ENCODE data around the gene MRPL47.

The MRPL47 gene

GRCh38 chr3:179590669-179591068, 13.8 kb downstream of the MRPL47 start:
- no peak for DNase-seq (ENCODE audit: low spot score)

- no peak for DNase-seq (ENCODE audit: low spot score)
Observed at GRCh38 chr3:179589143-179589542, 15.3 kb downstream of the MRPL47 start.

GRCh38 chr3:179580992-179581391, 23.4 kb downstream of the MRPL47 start:
- DNase-seq (ENCODE audit: low spot score), result no peak

GRCh38 chr3:179565496-179565895, 38.9 kb downstream of the MRPL47 start:
- DNase-seq (ENCODE audit: low spot score), result no peak

DNA sequence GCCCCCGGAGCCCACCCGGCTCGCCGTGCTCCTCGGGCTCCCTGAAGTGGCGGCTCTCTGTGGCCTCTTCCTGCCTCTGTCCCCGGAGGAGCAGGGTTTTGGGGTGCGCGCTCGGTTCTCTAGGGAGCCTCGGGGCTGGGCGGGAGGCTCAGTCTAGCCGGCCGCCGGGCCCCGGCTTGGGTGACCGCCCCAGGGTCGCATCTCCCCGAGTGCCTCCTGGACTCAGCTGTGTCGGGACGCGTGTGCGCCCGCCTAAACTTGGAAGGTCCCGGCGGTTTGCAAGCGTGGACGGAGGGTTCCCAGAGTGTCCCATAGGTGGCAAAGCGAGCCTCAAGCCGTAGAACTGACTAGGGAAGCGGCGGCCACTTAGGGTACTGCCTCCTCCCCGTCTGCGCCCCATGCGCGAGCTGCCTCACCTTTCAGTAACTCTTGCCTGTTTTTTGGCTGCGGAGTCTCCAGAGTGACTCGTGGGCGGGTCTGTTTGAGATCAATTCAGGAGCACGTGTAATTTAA, 41.1 kb downstream of the MRPL47 start:
- DNase-seq (ENCODE audit: low spot score), result peak; percentile 82

DNA sequence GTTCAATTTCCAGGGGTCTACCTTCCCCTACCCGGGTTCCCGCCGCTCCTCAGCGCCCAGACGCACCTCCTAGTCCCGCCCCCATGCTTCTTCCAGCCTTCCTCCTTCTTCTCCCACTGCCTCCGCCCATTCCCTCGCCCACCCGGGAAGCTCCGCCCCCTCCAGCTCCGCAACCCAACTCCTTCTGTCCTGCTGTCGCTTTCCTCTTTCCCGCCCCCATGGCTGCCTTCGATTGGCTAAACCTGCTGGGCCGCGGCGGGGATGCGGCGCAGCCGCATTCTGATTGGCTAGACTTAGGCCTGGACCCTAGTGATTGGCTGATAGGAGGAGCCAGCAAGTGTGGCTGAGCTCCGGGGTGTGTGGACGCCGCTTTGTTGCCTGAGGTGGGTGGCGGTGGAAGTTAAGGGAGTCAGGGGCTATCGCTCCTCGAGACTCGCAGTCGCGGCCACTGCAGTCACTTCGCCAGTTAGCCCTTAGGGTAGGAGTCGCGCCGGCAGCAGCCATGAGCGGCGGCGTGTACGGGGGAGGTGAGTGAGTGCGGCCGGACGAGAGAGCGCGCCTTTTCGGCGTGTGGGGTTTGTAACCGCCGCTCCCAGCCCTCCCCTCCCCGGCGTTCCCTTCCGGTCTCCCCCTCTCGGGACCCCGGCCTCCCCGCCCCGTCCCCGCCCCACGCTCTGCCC, 41.7 kb downstream of the MRPL47 start, which contains the start of gene ACTL6A:
Gene ACTL6A (plus strand): TSS at position 336 of the 680 bp plus-strand sequence. CDS start 167 bp downstream, at position 503.
- peak; percentile 98 for DNase-seq (ENCODE audit: low spot score)

GRCh38 chr3:179560791-179561190, 43.6 kb downstream of the MRPL47 start:
- DNase-seq (ENCODE audit: low spot score), result no peak

GRCh38 chr3:179558742-179559364, 45.6 kb downstream of the MRPL47 start:
- peak; percentile 63 for DNase-seq (ENCODE audit: low spot score)

DNA sequence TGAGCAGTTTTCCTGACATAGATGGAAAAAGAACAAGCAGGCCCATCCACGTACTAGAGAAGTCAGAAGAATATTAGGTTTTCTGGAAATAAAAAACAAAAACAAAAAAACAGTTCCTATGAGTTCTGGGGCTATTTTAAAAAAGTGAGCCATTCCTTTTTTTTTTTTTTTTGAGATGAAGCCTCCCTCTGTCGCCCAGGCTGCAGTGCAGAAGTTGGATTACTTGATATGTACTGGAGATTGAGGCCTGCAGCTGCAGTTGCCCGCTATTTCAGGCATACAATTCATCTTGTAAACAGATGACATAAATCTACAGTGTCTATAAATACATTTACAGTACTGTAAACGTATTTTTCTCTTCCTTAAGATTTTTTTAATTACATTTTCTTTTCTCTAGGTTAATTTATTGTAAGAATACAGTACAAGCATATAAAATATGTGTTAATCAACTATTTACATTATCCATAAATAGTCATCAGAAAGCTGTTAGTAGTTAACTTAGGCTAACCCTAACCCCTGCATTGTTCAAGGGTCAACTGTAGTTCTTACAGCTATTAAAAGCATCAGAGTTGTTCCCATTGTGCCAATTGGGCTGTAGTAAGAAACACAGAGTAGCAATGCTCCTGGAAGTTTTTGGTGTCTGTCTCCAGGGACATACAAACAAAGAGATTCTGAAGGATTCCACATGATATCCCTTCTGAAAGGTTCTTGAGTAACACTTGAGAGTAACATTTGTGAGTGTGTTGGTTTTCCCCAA, 52.9 kb downstream of the MRPL47 start:
- no peak for DNase-seq (ENCODE audit: low spot score)

- DNase-seq (ENCODE audit: low spot score), result no peak
Observed at GRCh38 chr3:179546814-179547241, 57.6 kb downstream of the MRPL47 start.

DNA sequence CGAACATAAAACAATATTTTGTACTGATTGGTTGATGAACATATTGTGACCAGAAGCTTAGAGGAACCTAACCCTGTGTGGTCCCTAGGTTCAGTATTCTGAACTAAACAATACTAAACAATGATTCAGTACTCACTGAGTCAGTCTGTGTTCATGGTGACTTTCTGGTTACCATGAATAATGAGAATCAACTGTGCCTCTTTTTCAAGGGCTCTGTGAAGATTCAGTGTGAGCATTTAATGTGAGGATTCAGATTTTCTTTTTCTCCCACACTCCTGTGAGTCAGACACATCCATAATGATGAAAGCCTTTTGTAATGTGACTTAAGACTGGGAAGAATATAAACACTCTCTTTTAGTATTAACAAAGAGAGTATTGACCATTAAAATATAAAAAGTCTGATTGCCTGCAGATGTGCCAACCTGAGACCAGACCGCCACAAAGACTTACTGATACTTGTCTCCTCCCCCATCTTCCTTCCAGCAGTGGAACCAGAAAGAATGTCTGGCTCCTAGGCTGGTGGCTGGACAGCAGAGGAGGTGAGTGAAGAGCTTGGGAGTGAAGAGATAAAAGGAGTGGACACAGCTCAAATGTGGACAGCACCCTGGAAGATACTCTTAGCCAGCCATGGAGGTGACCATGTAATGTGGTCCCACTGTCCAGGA, 59.3 kb downstream of the MRPL47 start:
- DNase-seq (ENCODE audit: low spot score), result no peak

- DNase-seq (ENCODE audit: low spot score), result no peak
Observed at GRCh38 chr3:179542375-179542774, 62.1 kb downstream of the MRPL47 start.

- DNase-seq (ENCODE audit: low spot score), result no peak
Observed at GRCh38 chr3:179541596-179541995, 62.8 kb downstream of the MRPL47 start.

DNA sequence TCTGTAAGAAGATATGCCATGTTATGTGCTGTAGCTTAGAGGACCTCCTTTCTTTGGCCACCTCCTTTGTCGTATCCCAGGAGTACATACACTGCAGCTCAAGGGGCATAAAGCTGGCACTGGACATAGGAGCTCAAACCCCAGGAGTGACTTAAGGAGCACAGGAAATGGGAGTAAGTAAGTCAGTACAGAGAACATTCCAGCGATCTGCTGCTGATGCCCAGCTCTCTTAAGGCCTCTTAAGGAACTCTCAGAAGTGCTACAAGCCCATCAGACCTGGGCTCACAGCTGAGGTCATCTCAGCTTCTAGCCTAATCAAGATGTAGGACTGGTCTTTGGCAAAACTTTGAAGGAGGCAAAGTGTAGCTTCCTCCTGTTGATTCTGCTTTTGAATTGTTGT, 63.3 kb downstream of the MRPL47 start:
- no peak for DNase-seq (ENCODE audit: low spot score)

Measured in iPS-NIHi11 (cell line).